HK-2 (cell line): Measurements from ENCODE around the gene OSBPL6.
A peak's percentile ranks its signal among the peaks of the same experiment; 100 is the strongest.
"Not testable (repeated sequence)": the region's sequence is repeated elsewhere in the genome, so short reads cannot be mapped to it uniquely, and the experiment has no call there.

ENCODE experiments used
- DNase-seq: peaks from one replicate; pipeline ENCODE4 v3.0.0-alpha.2; 2018; ENCODE audit not compliant: unreplicated experiment

OSBPL6 gene

DNA sequence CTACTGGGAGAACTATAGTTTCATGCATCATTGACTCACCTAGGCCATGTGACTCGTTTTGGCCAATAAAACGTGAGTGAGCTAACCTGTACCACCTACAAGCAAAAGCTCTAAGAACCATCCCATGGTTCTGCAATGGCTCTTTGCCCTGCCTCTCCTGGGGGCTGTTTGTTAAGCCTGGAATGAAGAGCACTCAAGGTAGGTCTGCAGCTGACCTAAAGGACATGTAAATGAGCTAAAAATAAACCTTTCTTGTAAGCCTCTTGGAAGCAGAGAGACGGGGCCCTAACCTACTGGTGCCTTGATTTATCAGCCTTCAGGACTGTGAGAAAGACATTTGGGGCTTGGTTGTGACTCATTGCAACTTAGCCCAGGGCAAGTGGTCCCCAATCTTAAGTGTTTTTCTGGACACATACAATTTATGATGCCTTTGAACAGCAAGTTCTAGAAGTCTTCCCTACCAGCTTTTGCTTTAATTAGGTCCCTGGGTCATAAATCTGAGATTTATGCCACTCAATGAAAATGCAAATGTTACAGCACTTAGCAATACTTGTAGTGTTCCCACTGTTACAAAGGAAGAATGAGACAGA lies 107.4 kb downstream of the OSBPL6 start:
- no peak for DNase-seq

DNA sequence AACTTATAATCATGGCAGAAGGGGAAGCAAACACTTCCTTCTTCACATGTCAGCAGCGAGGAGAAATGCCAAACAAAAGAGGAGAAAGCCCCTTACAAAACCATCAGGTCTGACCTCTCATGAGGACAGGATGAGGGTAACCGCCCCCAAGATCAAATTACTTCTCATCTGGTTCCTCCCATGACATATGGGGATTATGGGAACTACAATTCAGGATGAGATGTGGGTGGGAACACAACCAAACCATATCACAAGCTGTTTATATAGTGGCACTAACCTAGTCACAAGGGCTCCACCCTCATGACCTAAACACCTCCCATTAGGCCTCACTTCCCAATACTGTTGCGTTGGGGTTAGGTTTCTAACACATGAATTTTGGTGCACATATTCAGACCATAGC lies 110.0 kb downstream of the OSBPL6 start:
- DNase-seq: no peak

DNA sequence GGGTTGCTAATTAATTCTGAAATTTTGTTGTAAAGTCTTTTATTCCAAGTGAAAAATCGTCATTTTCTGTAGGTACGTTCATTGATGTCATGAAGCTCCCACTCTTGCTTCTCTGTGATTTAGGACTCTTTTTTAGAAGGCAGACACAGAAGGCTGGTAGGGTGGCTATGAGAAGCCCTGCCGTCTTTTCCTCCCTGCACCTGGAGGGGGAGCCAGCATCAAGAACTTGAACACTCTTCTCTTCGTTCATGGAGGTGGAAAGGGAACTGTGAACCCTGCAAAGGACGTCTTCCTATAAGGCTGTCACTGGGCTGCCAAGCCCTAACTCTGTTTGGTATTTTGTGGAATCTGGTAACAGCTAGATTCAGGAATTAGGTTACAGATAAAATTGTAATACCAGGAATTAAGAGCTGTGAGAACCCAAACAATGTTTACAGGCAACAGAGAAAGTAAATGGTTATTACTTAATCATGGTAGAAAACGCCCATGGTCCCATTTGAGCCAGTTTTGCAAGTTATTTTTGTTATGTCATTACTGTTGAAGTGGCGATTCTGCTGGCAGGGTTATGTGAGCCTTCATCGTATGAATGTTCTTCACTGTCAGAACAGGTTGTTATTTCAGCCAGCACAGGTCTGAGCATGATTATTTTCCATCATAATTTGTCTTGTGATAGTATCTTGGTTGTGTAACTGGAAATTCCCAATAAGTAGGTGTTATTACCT lies 112.2 kb downstream of the OSBPL6 start:
- peak; percentile 15 for DNase-seq

DNA sequence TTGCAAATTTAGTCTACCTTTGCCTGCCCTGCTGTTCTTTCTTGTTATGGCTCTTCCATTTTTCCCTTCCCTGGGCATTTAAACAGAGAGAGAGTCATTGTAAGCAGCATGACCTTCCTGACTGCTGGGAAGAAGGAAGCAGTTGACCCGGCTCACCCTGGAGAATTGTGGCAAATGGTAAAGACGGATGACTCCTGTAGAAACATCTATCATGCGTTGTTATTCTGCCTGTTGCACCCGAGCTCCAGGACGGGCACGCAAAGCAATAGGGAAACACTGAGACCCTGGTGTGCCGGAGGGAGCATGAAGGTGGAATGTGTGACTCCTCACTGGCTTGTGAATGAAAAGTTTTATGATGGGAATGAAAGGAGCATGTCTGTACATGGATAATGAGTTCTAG lies 113.3 kb downstream of the OSBPL6 start:
- no peak for DNase-seq

DNA sequence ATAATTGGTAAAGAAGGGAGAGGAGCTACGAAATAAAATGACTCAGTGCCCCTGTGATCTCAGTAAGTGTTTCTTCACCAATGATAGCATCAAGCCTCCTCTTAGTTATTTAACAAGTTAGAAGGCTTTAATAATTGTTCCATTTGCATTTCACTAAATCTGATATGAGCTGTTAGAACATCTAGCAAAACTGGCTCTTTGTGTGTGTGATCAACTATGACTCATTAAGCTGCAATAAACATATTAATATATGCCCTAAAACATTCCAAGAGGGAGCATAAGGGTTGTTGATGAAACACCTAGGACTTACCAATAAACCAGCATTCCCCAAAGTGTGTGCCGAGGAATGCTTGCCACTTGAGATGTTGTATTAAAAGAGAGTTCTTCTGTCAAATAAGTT lies 115.2 kb downstream of the OSBPL6 start:
- DNase-seq: no peak

DNA sequence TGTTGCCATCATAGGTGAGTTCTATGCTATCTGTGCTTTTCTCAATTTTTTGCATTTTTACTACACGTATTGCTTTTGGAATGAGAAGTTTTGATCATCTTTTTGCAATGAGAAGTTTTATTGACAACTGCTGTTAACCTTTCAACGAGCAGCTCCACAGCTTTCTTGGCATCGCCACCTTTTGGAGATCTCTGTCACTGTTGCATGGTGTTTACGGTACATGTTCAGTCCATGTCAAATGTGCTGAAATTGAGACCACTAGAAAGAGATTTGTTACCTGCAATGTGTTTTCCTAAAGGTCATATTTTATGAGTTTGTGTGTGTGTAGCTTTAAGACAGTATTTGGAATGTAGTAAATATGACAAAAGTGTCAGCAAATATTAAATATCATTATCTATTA lies 120.8 kb downstream of the OSBPL6 start:
- no peak for DNase-seq

DNA sequence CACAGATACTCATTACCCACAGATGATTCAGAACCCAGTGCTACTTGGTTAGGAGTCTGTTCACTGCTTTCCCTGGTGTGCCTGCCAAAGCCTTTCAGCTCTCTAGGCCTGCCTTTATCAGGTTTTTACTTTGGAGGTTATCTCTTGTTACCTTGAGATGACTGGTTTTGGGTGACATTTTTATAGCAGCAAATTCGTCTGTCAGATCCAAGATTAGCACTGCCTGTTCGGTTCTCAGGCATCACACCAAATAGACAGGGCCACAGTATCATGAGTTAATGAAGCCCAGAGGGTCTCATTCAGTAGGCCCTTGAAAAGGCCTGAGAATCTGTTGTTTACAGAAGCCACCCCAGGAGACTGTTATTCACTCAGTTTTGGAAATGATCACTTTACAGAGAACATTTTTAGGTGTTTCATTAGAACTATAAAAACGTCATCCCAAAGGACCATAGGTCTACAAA lies 121.2 kb downstream of the OSBPL6 start:
- no peak for DNase-seq

DNA sequence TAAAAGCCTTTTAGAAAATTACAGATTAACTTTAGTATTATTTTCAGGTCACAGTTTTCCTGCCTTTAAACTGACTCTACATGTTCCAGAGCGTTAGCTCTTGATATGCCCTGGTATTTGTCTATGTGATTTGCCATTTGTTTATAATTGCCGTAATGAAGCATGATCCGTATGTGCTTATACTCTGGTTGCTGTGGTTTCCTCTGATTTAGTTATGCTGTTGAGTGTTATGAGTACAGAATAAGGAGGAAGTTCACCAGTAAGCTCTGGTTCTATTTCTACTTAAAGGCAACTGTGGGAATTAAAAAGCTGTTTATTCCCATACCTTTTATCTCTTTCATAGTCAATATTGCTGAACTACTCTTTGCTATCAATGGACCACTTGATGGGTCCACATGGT lies 123.5 kb downstream of the OSBPL6 start:
- no peak for DNase-seq

DNA sequence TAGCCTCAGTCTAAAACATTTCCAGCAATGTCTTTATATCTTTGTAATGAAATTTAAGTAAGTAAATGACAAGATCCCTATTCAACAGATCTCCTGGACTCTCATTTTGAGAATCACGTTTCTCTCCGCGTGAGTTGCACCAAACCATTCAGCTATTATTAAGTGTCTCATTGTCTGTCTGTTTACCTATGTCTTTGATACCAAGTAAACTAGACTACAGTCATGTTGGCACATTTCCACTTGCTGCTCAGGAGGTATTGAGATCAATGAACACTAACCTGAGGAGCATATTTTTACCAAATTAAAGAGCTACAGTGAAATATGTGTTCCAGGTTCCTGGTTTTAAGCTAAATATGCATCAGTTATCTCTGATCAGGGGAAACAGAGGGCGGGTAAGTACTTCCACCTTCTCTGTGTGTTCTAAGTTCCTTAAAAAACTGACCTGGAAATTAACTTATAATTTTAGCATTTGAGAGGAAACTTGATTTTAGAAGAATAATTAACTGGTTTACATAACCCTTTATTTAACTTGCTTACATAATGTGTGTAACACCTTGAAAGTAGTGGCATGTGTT lies 125.8 kb downstream of the OSBPL6 start:
- DNase-seq: no peak

DNA sequence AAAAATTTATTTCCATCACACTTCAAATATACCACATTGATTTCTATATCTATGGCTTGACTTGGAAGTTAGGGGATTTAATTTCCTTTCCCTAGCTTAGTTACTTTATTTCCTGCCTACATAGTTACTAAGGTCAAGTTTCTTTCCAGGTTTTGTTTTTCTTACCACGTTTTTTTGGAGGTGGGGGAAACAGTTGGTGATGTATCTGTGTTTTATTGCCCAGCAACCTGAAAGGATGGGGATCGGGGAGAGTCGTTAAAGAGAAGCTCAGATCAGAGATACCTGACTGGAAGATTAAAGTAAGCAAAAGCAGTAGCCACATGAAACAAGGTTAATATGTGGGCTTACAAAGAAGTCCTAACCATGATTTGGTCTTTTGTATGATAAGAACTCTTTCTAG lies 127.8 kb downstream of the OSBPL6 start:
- no peak for DNase-seq

DNA sequence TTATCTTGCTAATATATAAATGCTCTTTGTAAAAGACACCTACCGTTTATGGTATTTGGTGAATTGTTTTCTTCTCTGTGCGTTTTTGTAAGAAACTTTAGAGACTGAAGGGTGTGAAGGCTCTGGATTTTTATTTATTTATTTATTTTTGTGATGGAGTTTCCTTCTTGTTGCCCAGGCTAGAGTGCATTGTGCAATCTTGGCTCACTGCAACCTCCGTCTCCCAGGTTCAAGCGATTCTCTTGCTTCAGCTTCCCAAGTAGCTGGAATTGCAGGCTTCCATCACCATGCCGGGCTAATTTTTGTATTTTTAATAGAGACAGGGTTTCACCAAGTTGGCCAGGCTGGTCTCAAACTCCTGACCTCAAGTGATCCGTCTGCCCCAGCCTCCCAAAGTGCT lies 129.0 kb downstream of the OSBPL6 start:
- not testable (repeated sequence) for DNase-seq

DNA sequence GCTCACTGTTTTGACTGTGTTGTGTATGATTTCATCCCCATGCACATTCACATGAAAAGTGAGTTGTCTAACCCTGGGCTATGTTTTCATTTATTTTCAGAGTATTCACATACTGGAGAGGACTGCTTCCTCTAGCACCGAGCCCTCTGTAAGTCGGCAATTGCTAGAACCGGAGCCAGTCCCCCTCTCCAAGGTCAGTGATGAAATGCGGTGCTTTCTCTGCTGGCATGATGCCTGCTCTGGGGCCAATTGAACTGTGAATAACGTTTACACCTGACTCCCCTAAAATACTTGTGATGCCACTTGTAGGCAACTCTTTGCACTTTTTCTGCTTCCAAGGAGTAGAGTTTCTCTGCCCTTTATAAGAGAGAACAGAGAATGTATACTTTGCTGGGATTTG lies 129.8 kb downstream of the OSBPL6 start:
- DNase-seq: no peak

DNA sequence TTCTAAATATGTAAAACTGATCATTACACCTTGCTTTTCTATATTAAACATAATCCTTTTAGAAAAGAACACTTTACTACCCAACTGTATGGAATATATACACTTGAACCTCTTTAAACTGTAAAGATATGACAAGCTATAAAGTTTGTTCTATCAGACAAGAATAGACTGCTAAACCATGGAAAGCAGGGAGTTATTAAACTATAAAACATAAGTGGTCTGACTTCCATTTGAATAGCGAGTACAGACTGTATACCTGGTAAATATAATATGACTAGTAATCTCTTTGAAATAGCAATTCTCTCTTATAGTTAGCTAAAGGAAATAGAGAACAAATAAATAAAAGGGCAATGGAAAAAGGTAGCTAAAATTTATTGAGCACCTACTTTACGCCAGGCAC lies 131.0 kb downstream of the OSBPL6 start:
- no peak for DNase-seq

DNA sequence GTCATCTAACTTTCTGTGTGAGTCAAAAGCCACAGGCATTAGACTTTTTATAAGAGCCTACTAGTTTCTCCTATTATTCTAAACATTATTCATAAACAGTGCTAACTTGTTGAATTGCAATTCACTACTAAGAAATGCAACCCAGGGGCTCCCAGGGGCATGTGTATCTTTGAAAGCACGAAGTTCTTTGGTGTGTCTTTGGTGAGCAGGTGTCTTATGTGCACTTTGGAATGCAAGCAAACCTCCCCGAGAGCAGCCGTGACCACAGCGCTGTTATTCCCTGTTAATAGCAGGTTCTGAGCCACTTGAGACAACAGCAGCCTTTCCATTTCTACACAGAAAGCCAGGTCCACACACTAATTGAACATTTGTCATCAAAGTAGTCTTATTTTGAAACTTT lies 133.2 kb downstream of the OSBPL6 start:
- no peak for DNase-seq

DNA sequence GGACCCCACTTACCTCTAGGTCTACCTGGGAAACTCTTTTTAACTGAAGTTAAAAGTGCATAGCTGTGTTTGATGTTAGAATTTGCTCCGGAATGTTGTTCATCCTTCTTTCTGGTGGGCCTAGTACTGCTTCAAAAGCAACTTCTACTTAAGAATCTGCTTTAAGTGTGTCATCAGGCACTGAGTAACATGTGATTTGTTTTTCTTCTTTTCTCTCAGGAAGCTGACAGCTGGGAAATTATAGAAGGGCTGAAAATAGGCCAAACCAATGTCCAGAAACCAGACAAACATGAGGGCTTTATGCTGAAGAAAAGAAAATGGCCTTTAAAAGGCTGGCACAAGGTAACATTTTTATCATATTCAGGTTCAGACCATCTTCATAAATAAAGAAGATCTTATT lies 133.7 kb downstream of the OSBPL6 start:
- no peak for DNase-seq

DNA sequence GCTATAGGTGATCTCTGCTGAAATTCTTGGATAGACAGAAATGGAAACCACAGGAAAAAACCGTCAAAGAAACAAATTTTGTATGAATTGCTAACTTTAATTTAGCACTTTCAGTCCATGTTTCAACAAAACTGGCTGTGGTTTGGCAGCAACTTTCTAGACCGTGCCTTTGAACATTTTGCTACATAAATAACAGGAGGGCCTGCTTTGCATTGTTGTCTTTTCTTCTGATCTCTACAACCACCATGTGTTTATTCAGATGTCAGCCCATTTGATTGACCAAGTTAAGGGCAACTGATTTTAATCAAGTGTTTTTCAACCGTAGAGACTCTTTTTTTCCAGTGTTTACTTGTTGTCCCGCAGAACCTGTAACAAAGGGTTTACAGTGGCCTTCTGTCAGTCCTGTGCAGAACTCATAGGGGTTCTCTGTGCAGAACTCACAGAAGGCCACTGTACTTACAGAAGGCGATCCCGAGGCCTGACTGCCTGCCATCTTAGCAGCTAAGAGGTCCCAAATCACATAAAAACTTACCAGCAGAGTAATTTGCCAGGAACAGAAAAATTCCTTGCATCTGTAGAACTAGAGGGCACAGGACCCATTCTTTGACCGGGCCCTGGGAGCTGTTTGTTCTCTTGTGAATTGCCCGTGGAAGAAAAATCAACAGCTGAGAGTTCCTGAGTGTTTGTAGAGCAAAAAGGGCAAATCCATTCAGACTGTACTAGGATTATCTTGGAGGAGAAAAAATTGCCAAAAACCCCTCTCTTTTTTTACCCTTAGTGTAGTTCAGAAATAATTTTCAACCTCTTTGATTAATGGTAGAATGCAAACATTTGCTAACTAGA lies 136.1 kb downstream of the OSBPL6 start:
- DNase-seq: no peak

DNA sequence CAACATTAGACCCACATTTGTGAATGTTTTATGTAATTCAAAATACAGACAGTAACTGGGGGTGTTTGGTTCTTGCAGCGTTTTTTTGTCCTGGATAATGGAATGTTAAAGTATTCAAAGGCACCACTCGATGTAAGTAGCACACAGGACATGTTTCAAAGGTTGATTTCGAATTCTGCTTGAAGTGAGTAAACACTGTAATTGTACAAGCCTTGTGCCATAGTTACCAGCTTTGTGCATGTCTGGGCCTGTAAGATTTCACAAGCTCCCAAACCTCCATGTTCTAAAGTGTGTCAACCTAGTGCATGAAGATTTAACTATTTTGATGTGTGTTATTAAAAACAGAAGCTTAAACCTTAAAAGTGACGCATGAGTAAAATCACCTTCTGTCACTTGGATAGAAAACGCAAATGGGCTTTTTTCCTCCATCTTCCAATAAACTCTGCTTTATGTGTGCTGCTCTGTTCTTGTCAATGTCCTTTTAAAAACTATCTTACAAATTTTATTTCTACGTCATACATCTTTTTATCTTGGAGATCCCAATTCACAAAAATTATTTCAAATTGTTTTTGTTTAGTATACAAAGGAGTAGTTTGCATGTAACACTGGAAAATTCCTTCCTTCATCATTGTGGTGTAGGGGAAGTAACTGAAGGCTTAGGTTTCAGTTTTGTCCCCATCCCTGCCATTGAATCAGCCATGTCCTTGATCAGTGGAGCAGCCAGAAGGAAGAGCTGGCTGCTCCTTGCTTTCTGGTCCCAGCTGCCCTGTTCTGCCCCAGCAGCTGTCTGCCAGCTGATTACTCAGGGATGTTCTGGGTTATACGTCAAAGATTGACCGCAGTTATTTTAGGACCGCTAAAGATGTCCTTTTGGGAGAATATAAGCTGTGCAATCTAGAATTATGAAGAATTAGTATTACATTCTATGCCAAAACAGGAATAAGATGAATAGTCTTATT lies 137.4 kb downstream of the OSBPL6 start:
- no peak for DNase-seq

DNA sequence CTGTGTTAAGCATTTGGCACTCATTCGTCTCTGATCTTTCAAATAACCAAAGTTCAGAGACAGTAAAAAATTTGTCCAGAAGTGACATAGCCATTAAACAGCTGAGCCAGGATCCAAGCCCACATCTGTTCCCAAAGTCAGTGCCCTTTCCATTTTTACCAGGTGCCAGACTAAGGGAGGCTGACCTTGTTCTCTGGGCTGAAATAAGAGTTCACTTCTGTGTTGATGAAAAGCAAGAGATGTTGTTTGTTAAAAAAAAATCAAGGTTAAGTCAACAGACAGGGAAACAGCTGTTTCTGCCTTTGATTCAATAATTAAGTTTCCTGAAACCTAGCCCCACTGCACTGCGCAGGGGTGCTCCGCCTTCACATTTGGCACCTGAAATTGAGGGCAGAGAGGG lies 139.5 kb downstream of the OSBPL6 start:
- no peak for DNase-seq

DNA sequence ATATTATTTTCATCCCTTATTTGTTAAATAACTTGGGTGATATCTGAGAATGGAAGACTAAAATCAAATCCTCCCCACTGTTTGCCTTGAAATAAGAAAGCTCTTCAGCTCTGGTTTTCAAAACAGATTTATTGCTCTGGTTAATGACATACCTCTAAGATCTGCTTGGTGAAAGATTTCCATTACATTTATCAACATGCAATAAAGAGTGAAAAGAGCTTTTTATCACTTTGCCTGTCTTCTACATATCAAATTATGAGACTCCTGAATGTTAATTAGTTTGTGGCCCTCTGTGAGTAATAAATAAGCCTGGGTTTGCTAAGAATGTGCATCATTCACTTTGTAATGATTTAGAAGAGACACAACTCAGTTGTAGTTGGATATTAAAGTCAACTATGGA lies 140.9 kb downstream of the OSBPL6 start:
- no peak for DNase-seq

DNA sequence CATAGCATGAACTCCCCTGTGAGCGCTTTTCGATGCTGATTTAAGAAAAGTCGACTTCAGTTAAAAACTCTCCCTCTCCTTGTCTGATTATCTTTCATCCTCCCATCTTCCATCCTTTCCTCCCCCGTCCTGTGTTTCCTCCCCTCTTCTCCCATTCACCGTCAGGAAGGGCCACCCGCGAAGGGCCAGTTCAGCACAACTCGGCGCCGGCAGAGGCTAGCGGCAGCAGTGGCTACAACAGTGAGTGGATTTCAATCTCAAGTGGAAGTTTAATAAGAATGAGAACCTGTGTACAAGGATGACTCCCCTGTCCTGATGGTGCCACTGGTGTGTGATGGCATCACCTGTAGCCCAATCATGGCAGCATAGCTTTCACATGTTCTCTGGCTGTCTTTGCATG lies 149.8 kb downstream of the OSBPL6 start:
- DNase-seq: no peak

DNA sequence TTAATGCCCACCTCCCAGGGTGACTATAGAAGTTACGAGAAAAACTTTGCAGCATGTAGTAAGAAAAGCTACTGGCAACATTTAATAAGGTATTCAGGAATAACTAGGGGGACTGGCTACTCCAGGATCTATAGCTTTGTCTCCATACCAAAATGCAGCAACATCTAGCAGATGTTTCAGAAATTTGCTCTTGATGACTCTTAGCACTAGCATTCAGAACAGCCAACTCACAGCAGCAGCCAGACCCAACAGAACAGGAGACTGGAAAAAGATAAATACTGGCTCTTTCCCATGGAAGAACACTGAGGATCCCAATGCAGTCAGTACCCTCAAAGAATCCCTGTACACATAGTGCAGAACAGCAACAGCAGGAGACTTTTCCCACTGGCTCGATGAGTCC lies 151.6 kb downstream of the OSBPL6 start:
- no peak for DNase-seq
